Nephron progenitor cell (in vitro differentiated cells): ENCODE results near the gene RANBP6.
"Not testable (repeated sequence)": the region's sequence is repeated elsewhere in the genome, so short reads cannot be mapped to it uniquely, and the experiment has no call there.

Source experiments
- DNase-seq: peaks from one replicate; pipeline ENCODE4 v3.0.0; 2021
- H3K27ac Mint-ChIP-seq: 2 replicates; pipeline ENCODE4 v1.8.0; 2021; ENCODE audit warnings: mild to moderate bottlenecking, moderate library complexity, mixed read lengths
- H3K27me3 Mint-ChIP-seq: 2 replicates; pipeline ENCODE4 v1.8.0; 2021; ENCODE audit warnings: mild to moderate bottlenecking, low read depth, mixed read lengths; ENCODE audit not compliant: poor library complexity
- H3K36me3 Mint-ChIP-seq: 2 replicates; pipeline ENCODE4 v1.8.0; 2021; ENCODE audit warnings: low read depth, mixed read lengths
- H3K4me1 Mint-ChIP-seq: 2 replicates; pipeline ENCODE4 v1.8.0; 2021; ENCODE audit warnings: mixed read lengths
- H3K4me3 Mint-ChIP-seq: 2 replicates; pipeline ENCODE4 v1.8.0; 2021; ENCODE audit warnings: mild to moderate bottlenecking, moderate library complexity, mixed read lengths
- H3K9me3 Mint-ChIP-seq: 2 replicates; pipeline ENCODE4 v1.8.0; 2021; ENCODE audit warnings: mild to moderate bottlenecking, moderate library complexity, mixed read lengths
- TF ChIP-seq, protein P1 (sequence below): fragments of 200-600 bp; sonication (generic); IDR thresholded peaks from 2 replicates; pipeline ENCODE4 v1.5.0; 2021; ENCODE audit warnings: antibody characterized with exemption

RANBP6 gene

DNA sequence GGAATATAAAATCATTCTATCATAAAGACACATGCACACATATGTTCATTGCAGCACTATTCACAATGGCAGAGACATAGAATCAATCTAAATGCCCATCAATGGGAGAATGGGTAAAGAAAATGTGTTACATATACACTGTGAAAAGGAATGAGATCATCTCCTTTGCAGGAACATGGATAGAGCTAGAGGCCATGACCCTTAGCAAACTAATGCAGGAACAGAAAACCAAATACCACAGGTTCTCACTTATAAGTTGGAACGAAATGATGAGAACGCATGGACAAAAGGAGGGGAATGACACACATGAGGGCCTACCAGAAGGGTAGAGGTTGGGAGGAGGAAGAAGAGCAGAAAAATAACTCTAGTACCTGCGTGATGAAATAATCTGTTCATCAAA is 21.0 kb upstream of the RANBP6 start:
- no peaks in the 10 kb centered on the region for H3K36me3 Mint-ChIP-seq
- H3K9me3 Mint-ChIP-seq: no peaks in the 10 kb centered on the region
- H3K4me1 Mint-ChIP-seq: no peaks in the 10 kb centered on the region
- DNase-seq: no peak
- no peak overlapping the region for H3K27ac Mint-ChIP-seq
- TF ChIP-seq, protein P1, sequence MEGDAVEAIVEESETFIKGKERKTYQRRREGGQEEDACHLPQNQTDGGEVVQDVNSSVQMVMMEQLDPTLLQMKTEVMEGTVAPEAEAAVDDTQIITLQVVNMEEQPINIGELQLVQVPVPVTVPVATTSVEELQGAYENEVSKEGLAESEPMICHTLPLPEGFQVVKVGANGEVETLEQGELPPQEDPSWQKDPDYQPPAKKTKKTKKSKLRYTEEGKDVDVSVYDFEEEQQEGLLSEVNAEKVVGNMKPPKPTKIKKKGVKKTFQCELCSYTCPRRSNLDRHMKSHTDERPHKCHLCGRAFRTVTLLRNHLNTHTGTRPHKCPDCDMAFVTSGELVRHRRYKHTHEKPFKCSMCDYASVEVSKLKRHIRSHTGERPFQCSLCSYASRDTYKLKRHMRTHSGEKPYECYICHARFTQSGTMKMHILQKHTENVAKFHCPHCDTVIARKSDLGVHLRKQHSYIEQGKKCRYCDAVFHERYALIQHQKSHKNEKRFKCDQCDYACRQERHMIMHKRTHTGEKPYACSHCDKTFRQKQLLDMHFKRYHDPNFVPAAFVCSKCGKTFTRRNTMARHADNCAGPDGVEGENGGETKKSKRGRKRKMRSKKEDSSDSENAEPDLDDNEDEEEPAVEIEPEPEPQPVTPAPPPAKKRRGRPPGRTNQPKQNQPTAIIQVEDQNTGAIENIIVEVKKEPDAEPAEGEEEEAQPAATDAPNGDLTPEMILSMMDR: no peak
- no peak overlapping the region for H3K4me3 Mint-ChIP-seq
- H3K27me3 Mint-ChIP-seq: peaks cover 7% of the 10 kb centered on the region

- no peaks in the 10 kb centered on the region for H3K9me3 Mint-ChIP-seq
- no peak overlapping the region for H3K4me3 Mint-ChIP-seq
- DNase-seq: no peak
- no peak overlapping the region for H3K27ac Mint-ChIP-seq
- no peaks in the 10 kb centered on the region for H3K36me3 Mint-ChIP-seq
- no peaks in the 10 kb centered on the region for H3K4me1 Mint-ChIP-seq
- TF ChIP-seq, protein P1: no peak
- H3K27me3 Mint-ChIP-seq: peaks cover 4% of the 10 kb centered on the region
Measured at GRCh38 chr9:6034954-6035353, 19.5 kb upstream of the RANBP6 start.

GRCh38 chr9:6029604-6030274 is 14.3 kb upstream of the RANBP6 start:
- H3K4me1 Mint-ChIP-seq: no peaks in the 10 kb centered on the region
- no peaks in the 10 kb centered on the region for H3K9me3 Mint-ChIP-seq
- H3K36me3 Mint-ChIP-seq: no peaks in the 10 kb centered on the region
- no peak for DNase-seq
- H3K4me3 Mint-ChIP-seq: no peak overlapping the region
- TF ChIP-seq, protein P1: no peak
- peaks cover 4% of the 10 kb centered on the region for H3K27me3 Mint-ChIP-seq
- H3K27ac Mint-ChIP-seq: no peak overlapping the region

GRCh38 chr9:6024035-6024554 is 8.7 kb upstream of the RANBP6 start:
- H3K27ac Mint-ChIP-seq: no peak overlapping the region
- TF ChIP-seq, protein P1: peak; percentile 52
- no peaks in the 10 kb centered on the region for H3K9me3 Mint-ChIP-seq
- peak; percentile 13 for DNase-seq
- no peak overlapping the region for H3K4me3 Mint-ChIP-seq
- H3K4me1 Mint-ChIP-seq: no peaks in the 10 kb centered on the region
- H3K27me3 Mint-ChIP-seq: peaks cover 6% of the 10 kb centered on the region
- H3K36me3 Mint-ChIP-seq: no peaks in the 10 kb centered on the region

GRCh38 chr9:6016975-6017374 is 1.6 kb upstream of the RANBP6 start:
- not testable (repeated sequence) for H3K9me3 Mint-ChIP-seq, H3K4me3 Mint-ChIP-seq, H3K27ac Mint-ChIP-seq, DNase-seq, H3K27me3 Mint-ChIP-seq
- H3K36me3 Mint-ChIP-seq: peaks cover 33% of the 10 kb centered on the region
- peaks cover 37% of the 10 kb centered on the region for H3K4me1 Mint-ChIP-seq

GRCh38 chr9:6014670-6015270 is 654 bp downstream of the RANBP6 start:
- Mint-ChIP-seq H3K36me3 (peaks cover 52% of the 10 kb centered on the region), H3K27ac (peak overlapping the region; percentile 99), H3K4me1 (peaks cover 43% of the 10 kb centered on the region), H3K9me3 (peaks cover 6% of the 10 kb centered on the region), H3K27me3 (no peaks in the 10 kb centered on the region), H3K4me3 (peak overlapping the region; percentile 100)
- DNase-seq: no peak
- TF ChIP-seq, protein P1: no peak
